CD14-positive monocyte (primary cell): ENCODE data around the gene FAM241B. TPM values are rescaled to one million over a fixed set of nuclear protein-coding genes. Genes with fewer than 3 reads are reported as not detected.

Experiments
- DNase-seq, 3 donors: peaks; one replicate each; pipeline ENCODE4 v3.0.0-alpha.2; 2011 to 2022
- H2AFZ ChIP-seq: 2 replicates; pipeline ENCODE4 v1.6.0; 2012; ENCODE audit warnings: mild to moderate bottlenecking, low read depth, low read length, inconsistent platforms; ENCODE audit not compliant: insufficient read depth, poor library complexity, severe bottlenecking
- H3K27ac ChIP-seq, 2 donors: 1 replicate in 1 of 2; 2 replicates in 1 of 2; pipeline ENCODE4 v1.5.1; 2012 to 2013; ENCODE audit warnings: low read length in 2 of 2, control low read depth in 1 of 2, inconsistent platforms in 1 of 2, low read depth in 1 of 2, mild to moderate bottlenecking in 1 of 2
- H3K27me3 ChIP-seq, 2 donors: one replicate each; pipeline versions ENCODE4 v1.6.0 to v1.6.1; 2011 to 2013; ENCODE audit warnings: low read length in 2 of 2; ENCODE audit not compliant: control insufficient read depth in 2 of 2, insufficient read depth in 2 of 2
- H3K36me3 ChIP-seq, 2 donors: replicated peaks in 1 of 2; 1 replicate in 1 of 2; 2 replicates in 1 of 2; pipeline versions ENCODE4 v1.5.1 to v1.6.1; 2012 to 2013; ENCODE audit warnings: low read length in 2 of 2, control low read depth in 1 of 2, inconsistent platforms in 1 of 2, mild to moderate bottlenecking in 1 of 2; ENCODE audit not compliant: insufficient read depth in 2 of 2, control insufficient read depth in 1 of 2
- H3K4me1 ChIP-seq, 2 donors: 1 replicate in 1 of 2; 2 replicates in 1 of 2; pipeline versions ENCODE4 v1.5.1 to v1.6.1; 2012 to 2013; ENCODE audit warnings: low read length in 2 of 2, control low read depth in 1 of 2, inconsistent platforms in 1 of 2, mild to moderate bottlenecking in 1 of 2, moderate library complexity in 1 of 2; ENCODE audit not compliant: insufficient read depth in 2 of 2, control insufficient read depth in 1 of 2
- H3K4me2 ChIP-seq: replicated peaks from 2 replicates; pipeline ENCODE3; 2012; ENCODE audit warnings: low read length, moderate library complexity, mild to moderate bottlenecking; ENCODE audit not compliant: poor library complexity, severe bottlenecking; ENCODE audit errors: extremely low read depth
- H3K4me3 ChIP-seq, 3 experiments: fragments of 200-600 bp in 1 of 3; sonication (generic) in 1 of 3; replicated peaks in 1 of 3; 1 replicate in 2 of 3; 2 replicates in 1 of 3; pipeline ENCODE4 v1.5.1; 2011 to 2013; ENCODE audit warnings: low read length in 3 of 3, mild to moderate bottlenecking in 3 of 3, control low read depth in 2 of 3, low read depth in 2 of 3, inconsistent platforms in 1 of 3, moderate library complexity in 1 of 3
- H3K79me2 ChIP-seq: 2 replicates; pipeline ENCODE4 v1.6.0; 2012; ENCODE audit warnings: mild to moderate bottlenecking, control low read depth, inconsistent platforms, low read length, moderate library complexity; ENCODE audit not compliant: insufficient read depth
- H3K9ac ChIP-seq: 2 replicates; pipeline ENCODE4 v1.6.0; 2017; ENCODE audit warnings: low read length, mild to moderate bottlenecking; ENCODE audit not compliant: insufficient read depth, poor library complexity, severe bottlenecking
- H3K9me3 ChIP-seq, 2 donors: replicated peaks in 1 of 2; 1 replicate in 1 of 2; 2 replicates in 1 of 2; pipeline versions ENCODE4 v1.5.1 to v1.6.1; 2012 to 2013; ENCODE audit warnings: low read length in 2 of 2, control low read depth in 1 of 2; ENCODE audit not compliant: control insufficient read depth in 1 of 2, insufficient read depth in 1 of 2
- H4K20me1 ChIP-seq: 2 replicates; pipeline ENCODE4 v1.6.0; 2012; ENCODE audit warnings: mild to moderate bottlenecking, low read length, control low read depth, moderate library complexity; ENCODE audit not compliant: insufficient read depth
- H3K27ac Mint-ChIP-seq, 7 donors: one replicate each; pipeline ENCODE4 v1.8.0; 2020; ENCODE audit warnings: mild to moderate bottlenecking in 7 of 7, mixed read lengths in 7 of 7, moderate library complexity in 6 of 7, inconsistent platforms in 2 of 7
- H3K27me3 Mint-ChIP-seq, 3 donors: one replicate each; pipeline ENCODE4 v1.8.0; 2021 to 2022; ENCODE audit warnings: low read depth in 3 of 3, mild to moderate bottlenecking in 3 of 3, mixed read lengths in 3 of 3, moderate library complexity in 3 of 3, inconsistent platforms in 1 of 3
- H3K36me3 Mint-ChIP-seq, 2 donors: one replicate each; pipeline ENCODE4 v1.8.0; 2020; ENCODE audit warnings: mixed read lengths in 2 of 2, inconsistent platforms in 1 of 2, mild to moderate bottlenecking in 1 of 2
- H3K4me1 Mint-ChIP-seq: one replicate; pipeline ENCODE4 v1.8.0; 2020; ENCODE audit warnings: mild to moderate bottlenecking, mixed read lengths
- H3K4me3 Mint-ChIP-seq, 2 donors: one replicate each; pipeline ENCODE4 v1.8.0; 2020; ENCODE audit warnings: mild to moderate bottlenecking in 2 of 2, mixed read lengths in 2 of 2, moderate library complexity in 1 of 2
- H3K9me3 Mint-ChIP-seq, 7 donors: one replicate each; pipeline ENCODE4 v1.8.0; 2020 to 2022; ENCODE audit warnings: mixed read lengths in 7 of 7, mild to moderate bottlenecking in 6 of 7, moderate library complexity in 6 of 7, inconsistent platforms in 2 of 7
- CTCF ChIP-seq: fragments of 200-600 bp; IDR thresholded peaks from one replicate; pipeline ENCODE4 v1.8.0; 2022; ENCODE audit warnings: antibody characterized with exemption, mild to moderate bottlenecking
- WGBS: methylation state at CpG from one replicate; pipeline ENCODE4 v1.1.5; 2013; ENCODE audit warnings: missing lambda C conversion rate; ENCODE audit not compliant: insufficient coverage; 5-methylcytosine and 5-hydroxymethylcytosine counted together
- intact Hi-C, 2 donors: fragments of 100-400 bp; cut with micrococcal nuclease; formaldehyde crosslinking; loops; one replicate each; pipeline versions ENCODE4 v1.15.0 to v1.15.1; 2023
- polyA plus RNA-seq, 3 donors: library from polyadenylated mRNA; depleted of rRNA in 1 of 3; unstranded in 2 of 3; stranded (reverse) in 1 of 3; fragments of 300-500 nt in 2 of 3; fragments of >200 nt in 1 of 3; fragmentation: Illumina TruSeq in 2 of 3; gene quantifications; 1 replicate in 2 of 3; 2 replicates in 1 of 3; pipeline ENCODE4 v1.2.3, GENCODE V29; 2012 to 2021

FAM241B gene
- polyA plus RNA-seq, 3 donors = not detected

DNA sequence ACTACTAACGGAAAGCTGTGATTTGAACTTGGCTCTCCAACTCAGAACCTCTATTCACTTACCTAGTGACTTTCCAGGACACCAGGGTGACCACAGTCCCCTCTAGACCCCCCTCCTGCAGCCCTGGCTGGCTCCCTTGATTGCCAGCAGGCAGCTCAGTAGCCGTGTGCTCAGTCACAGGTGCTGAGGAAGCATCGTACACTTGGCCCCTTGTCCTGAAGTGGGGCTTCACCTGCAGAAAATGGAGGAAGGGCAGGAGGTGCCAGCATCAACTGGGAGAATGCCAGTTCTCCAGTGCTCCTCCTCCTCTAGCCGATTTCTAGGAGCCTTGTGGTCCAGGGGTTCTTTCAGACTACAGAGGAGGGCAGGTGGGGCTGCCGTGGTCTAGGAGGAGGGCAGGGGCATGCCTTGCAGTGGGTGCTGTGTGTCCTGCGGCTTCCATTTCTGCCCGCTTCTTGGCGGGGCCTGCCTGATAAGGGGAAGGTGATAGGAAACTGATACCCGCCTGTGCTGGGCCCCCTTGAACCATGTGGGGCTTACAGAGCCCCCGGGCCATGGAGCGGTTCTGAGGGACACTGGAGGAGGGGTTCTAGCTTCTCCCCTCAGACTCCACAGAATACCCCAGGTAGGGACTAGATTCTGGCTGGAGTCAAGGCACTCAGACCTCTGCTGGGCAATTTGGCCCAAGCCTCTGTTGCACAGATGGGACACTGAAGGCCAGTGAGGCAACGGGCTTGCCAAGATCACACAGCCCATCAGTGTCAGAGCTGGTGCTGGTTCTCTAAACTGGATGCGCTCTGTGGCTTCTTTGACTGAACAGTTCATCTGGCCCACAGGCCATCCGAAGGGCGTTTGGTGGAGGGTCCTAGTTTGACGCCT, 14.0 kb downstream of the FAM241B start:
- no peaks in the 10 kb centered on the region for H3K9me3 Mint-ChIP-seq
- Histone ChIP-seq H3K4me3 (no peak overlapping the region), H3K9ac (no peak overlapping the region), H3K27ac (no peak overlapping the region), H3K79me2 (no peaks in the 10 kb centered on the region), H3K4me2 (no peak overlapping the region), H4K20me1 (no peaks in the 10 kb centered on the region), H3K36me3 (no peaks in the 10 kb centered on the region), H3K4me1 (no peaks in the 10 kb centered on the region), H2AFZ (no peak overlapping the region), H3K9me3 (no peaks in the 10 kb centered on the region), H3K27me3 (no peaks in the 10 kb centered on the region)
- intact Hi-C loops = no loop called here
- peaks cover 4% of the 10 kb centered on the region for H3K4me1 Mint-ChIP-seq
- H3K27me3 Mint-ChIP-seq = peaks cover 4 to 8% (median 8%) of the 10 kb centered on the region in 3 donors
- H3K27ac Mint-ChIP-seq = no peak overlapping the region
- H3K36me3 Mint-ChIP-seq = no peaks in the 10 kb centered on the region
- no peak for DNase-seq
- WGBS = 59% methylated on average over 10 of the region's 16 CpGs
- H3K4me3 Mint-ChIP-seq = no peak overlapping the region
- TF ChIP-seq CTCF = no peak

- H3K27ac ChIP-seq = no peak overlapping the region
- H4K20me1 ChIP-seq = no peaks in the 10 kb centered on the region
- H3K9ac ChIP-seq = no peak overlapping the region
- Mint-ChIP-seq H3K27ac (no peak overlapping the region), H3K9me3 (no peaks in the 10 kb centered on the region), H3K27me3 (peaks cover 5 to 10% (median 8%) of the 10 kb centered on the region in 3 donors), H3K4me3 (no peak overlapping the region), H3K4me1 (no peaks in the 10 kb centered on the region), H3K36me3 (no peaks in the 10 kb centered on the region)
- intact Hi-C loops = no loop called here
- TF ChIP-seq CTCF = peak; percentile 62
- H2AFZ ChIP-seq = no peak overlapping the region
- no peaks in the 10 kb centered on the region for H3K36me3 ChIP-seq
- WGBS = 50% methylated on average over 10 of the region's 13 CpGs
- DNase-seq = peak in 1 of 3 donors; percentile 3
- H3K79me2 ChIP-seq = no peaks in the 10 kb centered on the region
- no peaks in the 10 kb centered on the region for H3K9me3 ChIP-seq
- H3K4me3 ChIP-seq = no peak overlapping the region
- H3K4me1 ChIP-seq = no peaks in the 10 kb centered on the region
- H3K27me3 ChIP-seq = no peaks in the 10 kb centered on the region
- no peak overlapping the region for H3K4me2 ChIP-seq
Measured at GRCh38 chr10:69644658-69645295, 14.7 kb downstream of the FAM241B start.
